Parathyroid adenoma (tissue), 2 donors: ENCODE data around the gene STAP2.

ENCODE experiments used
- H2AFZ ChIP-seq: fragments of 300-600 bp; sonication (generic); one replicate; pipeline ENCODE4 v1.7.0; 2017; ENCODE audit warnings: antibody characterized with exemption, mild to moderate bottlenecking
- H3K27ac ChIP-seq: fragments of 300-600 bp; sonication (generic); one replicate; pipeline ENCODE4 v1.7.0; 2017
- H3K27me3 ChIP-seq: fragments of 300-600 bp; sonication (generic); one replicate; pipeline ENCODE4 v1.7.0; 2017; ENCODE audit warnings: low read length; ENCODE audit not compliant: control insufficient read depth, insufficient read depth
- H3K36me3 ChIP-seq: fragments of 300-600 bp; sonication (generic); one replicate; pipeline ENCODE4 v1.7.0; 2017; ENCODE audit warnings: low read length; ENCODE audit not compliant: control insufficient read depth, insufficient read depth
- H3K4me1 ChIP-seq: fragments of 300-600 bp; sonication (generic); one replicate; pipeline ENCODE4 v1.7.0; 2017; ENCODE audit warnings: control low read depth
- H3K4me2 ChIP-seq: fragments of 300-600 bp; sonication (generic); one replicate; pipeline ENCODE4 v1.7.0; 2017; ENCODE audit warnings: low read length
- H3K4me3 ChIP-seq: fragments of 300-600 bp; sonication (generic); one replicate; pipeline ENCODE4 v1.7.0; 2017; ENCODE audit warnings: low read depth, low read length
- H3K79me2 ChIP-seq: fragments of 300-600 bp; sonication (generic); one replicate; pipeline ENCODE4 v1.7.0; 2017; ENCODE audit warnings: control low read depth
- H3K9ac ChIP-seq: fragments of 300-600 bp; sonication (generic); one replicate; pipeline ENCODE4 v1.7.0; 2017; ENCODE audit warnings: mild to moderate bottlenecking
- H3K9me3 ChIP-seq: fragments of 300-600 bp; sonication (generic); one replicate; pipeline ENCODE4 v1.7.0; 2017; ENCODE audit warnings: low read length; ENCODE audit not compliant: control insufficient read depth
- TF ChIP-seq, protein P1 (sequence below): fragments of 300-600 bp; sonication (generic); IDR thresholded peaks from one replicate; pipeline ENCODE4 v1.7.0; 2017; ENCODE audit warnings: antibody characterized with exemption, mild to moderate bottlenecking
- donor health status: primary hyperparathyroidism.

Gene STAP2

GRCh38 chr19:4379383-4380253 is 41.0 kb upstream of the STAP2 start:
- Histone ChIP-seq H3K9ac (no peak overlapping the region), H3K27me3 (no peaks in the 10 kb centered on the region), H3K4me1 (peaks cover 55% of the 10 kb centered on the region), H3K9me3 (no peaks in the 10 kb centered on the region), H3K4me2 (peak overlapping the region; percentile 14), H3K27ac (peak overlapping the region; percentile 63), H2AFZ (no peak overlapping the region), H3K79me2 (peaks cover 18% of the 10 kb centered on the region), H3K4me3 (no peak overlapping the region), H3K36me3 (no peaks in the 10 kb centered on the region)
- TF ChIP-seq, protein P1, sequence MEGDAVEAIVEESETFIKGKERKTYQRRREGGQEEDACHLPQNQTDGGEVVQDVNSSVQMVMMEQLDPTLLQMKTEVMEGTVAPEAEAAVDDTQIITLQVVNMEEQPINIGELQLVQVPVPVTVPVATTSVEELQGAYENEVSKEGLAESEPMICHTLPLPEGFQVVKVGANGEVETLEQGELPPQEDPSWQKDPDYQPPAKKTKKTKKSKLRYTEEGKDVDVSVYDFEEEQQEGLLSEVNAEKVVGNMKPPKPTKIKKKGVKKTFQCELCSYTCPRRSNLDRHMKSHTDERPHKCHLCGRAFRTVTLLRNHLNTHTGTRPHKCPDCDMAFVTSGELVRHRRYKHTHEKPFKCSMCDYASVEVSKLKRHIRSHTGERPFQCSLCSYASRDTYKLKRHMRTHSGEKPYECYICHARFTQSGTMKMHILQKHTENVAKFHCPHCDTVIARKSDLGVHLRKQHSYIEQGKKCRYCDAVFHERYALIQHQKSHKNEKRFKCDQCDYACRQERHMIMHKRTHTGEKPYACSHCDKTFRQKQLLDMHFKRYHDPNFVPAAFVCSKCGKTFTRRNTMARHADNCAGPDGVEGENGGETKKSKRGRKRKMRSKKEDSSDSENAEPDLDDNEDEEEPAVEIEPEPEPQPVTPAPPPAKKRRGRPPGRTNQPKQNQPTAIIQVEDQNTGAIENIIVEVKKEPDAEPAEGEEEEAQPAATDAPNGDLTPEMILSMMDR = no peak

- Histone ChIP-seq H3K9ac (no peak overlapping the region), H3K27ac (peak overlapping the region; percentile 63), H3K36me3 (no peaks in the 10 kb centered on the region), H3K27me3 (no peaks in the 10 kb centered on the region), H3K79me2 (peaks cover 11% of the 10 kb centered on the region), H3K4me3 (no peak overlapping the region), H3K4me1 (peaks cover 62% of the 10 kb centered on the region), H3K4me2 (no peak overlapping the region), H2AFZ (no peak overlapping the region), H3K9me3 (no peaks in the 10 kb centered on the region)
- TF ChIP-seq, protein P1 = no peak
These were observed 40.3 kb upstream of the STAP2 start for GRCh38 chr19:4378886-4379285.

GRCh38 chr19:4376991-4377781 is 38.6 kb upstream of the STAP2 start:
- peaks cover 79% of the 10 kb centered on the region for H3K4me1 ChIP-seq
- no peak overlapping the region for H3K9ac ChIP-seq
- no peaks in the 10 kb centered on the region for H3K27me3 ChIP-seq
- no peak overlapping the region for H3K4me2 ChIP-seq
- H3K27ac ChIP-seq = peak overlapping the region; percentile 99
- no peak overlapping the region for H3K4me3 ChIP-seq
- no peaks in the 10 kb centered on the region for H3K9me3 ChIP-seq
- H3K79me2 ChIP-seq = peaks cover 6% of the 10 kb centered on the region
- H2AFZ ChIP-seq = no peak overlapping the region
- TF ChIP-seq, protein P1 = no peak
- no peaks in the 10 kb centered on the region for H3K36me3 ChIP-seq

GRCh38 chr19:4376671-4376990 is 38.0 kb upstream of the STAP2 start:
- H3K4me1 ChIP-seq = peaks cover 84% of the 10 kb centered on the region
- no peak overlapping the region for H3K4me2 ChIP-seq
- H2AFZ ChIP-seq = no peak overlapping the region
- H3K9ac ChIP-seq = no peak overlapping the region
- no peaks in the 10 kb centered on the region for H3K36me3 ChIP-seq
- peaks cover 11% of the 10 kb centered on the region for H3K79me2 ChIP-seq
- TF ChIP-seq, protein P1 = no peak
- no peaks in the 10 kb centered on the region for H3K27me3 ChIP-seq
- H3K27ac ChIP-seq = peak overlapping the region; percentile 99
- H3K4me3 ChIP-seq = no peak overlapping the region
- H3K9me3 ChIP-seq = no peaks in the 10 kb centered on the region
